Measurements from ENCODE around the gene CDH3.

GRCh38 chr16:68627951-68628425 is 17.1 kb upstream of the CDH3 start:
- TF ChIP-seq CSRNP3 (CRISPR knock-in tag; IDR thresholded peaks at IDR 0.05), result no peak
- no peak for TF ChIP-seq ZFP30 (CRISPR knock-in tag; IDR thresholded peaks at IDR 0.05)
- TF ChIP-seq, protein P1, sequence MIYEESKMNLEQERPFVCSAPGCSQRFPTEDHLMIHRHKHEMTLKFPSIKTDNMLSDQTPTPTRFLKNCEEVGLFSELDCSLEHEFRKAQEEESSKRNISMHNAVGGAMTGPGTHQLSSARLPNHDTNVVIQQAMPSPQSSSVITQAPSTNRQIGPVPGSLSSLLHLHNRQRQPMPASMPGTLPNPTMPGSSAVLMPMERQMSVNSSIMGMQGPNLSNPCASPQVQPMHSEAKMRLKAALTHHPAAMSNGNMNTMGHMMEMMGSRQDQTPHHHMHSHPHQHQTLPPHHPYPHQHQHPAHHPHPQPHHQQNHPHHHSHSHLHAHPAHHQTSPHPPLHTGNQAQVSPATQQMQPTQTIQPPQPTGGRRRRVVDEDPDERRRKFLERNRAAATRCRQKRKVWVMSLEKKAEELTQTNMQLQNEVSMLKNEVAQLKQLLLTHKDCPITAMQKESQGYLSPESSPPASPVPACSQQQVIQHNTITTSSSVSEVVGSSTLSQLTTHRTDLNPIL (CRISPR knock-in tag; IDR thresholded peaks at IDR 0.05; ENCODE audit: low read depth), result no peak
- TF ChIP-seq ZC3H10 (CRISPR knock-in tag; IDR thresholded peaks at IDR 0.05), result no peak
- no peak for TF ChIP-seq RARB (CRISPR knock-in tag; IDR thresholded peaks at IDR 0.05)

Measured in SK-N-SH treated with all-trans-retinoic acid at 6 μM for 48 hours (cell line).